ENCODE measurements around the gene METRNL. TPM values are rescaled to one million over a fixed set of nuclear protein-coding genes. Genes with fewer than 3 reads are reported as not detected.
A peak's percentile ranks its signal among the peaks of the same experiment; 100 is the strongest.

Gene METRNL
- total RNA-seq, 1 donor from 2014 or later: 76.2 TPM

GRCh38 chr17:83088909-83089308 is 9.5 kb downstream of the METRNL start:
- no peak for TF ChIP-seq CTCF (conservative IDR thresholded peaks at IDR 0.05)
- Mint-ChIP-seq H3K4me3 (peak overlapping the region; percentile 89), H3K27me3 (peaks cover 2% of the 10 kb centered on the region), H3K36me3 (peaks cover 16% of the 10 kb centered on the region), H3K27ac (peak overlapping the region; percentile 99), H3K4me1 (ENCODE audit: unreplicated experiment) (peaks cover 33% of the 10 kb centered on the region), H3K9me3 (no peaks in the 10 kb centered on the region)
- DNase-seq (ENCODE audit: extremely low spot score, unreplicated experiment): no peak

- H3K4me3 Mint-ChIP-seq: peak overlapping the region; percentile 89
- TF ChIP-seq CTCF (conservative IDR thresholded peaks at IDR 0.05): no peak
- H3K27me3 Mint-ChIP-seq: peaks cover 2% of the 10 kb centered on the region
- H3K27ac Mint-ChIP-seq: peak overlapping the region; percentile 99
- H3K4me1 Mint-ChIP-seq (ENCODE audit: unreplicated experiment): peaks cover 28% of the 10 kb centered on the region
- peaks cover 16% of the 10 kb centered on the region for H3K36me3 Mint-ChIP-seq
- no peak for DNase-seq (ENCODE audit: extremely low spot score, unreplicated experiment)
- H3K9me3 Mint-ChIP-seq: no peaks in the 10 kb centered on the region
Measured at GRCh38 chr17:83089328-83090132, 10.1 kb downstream of the METRNL start.

- no peak for DNase-seq (ENCODE audit: extremely low spot score, unreplicated experiment)
- TF ChIP-seq CTCF (conservative IDR thresholded peaks at IDR 0.05): no peak
- Mint-ChIP-seq H3K27ac (peak overlapping the region; percentile 63), H3K36me3 (peaks cover 16% of the 10 kb centered on the region), H3K4me3 (peak overlapping the region; percentile 72), H3K4me1 (ENCODE audit: unreplicated experiment) (peaks cover 27% of the 10 kb centered on the region), H3K27me3 (peaks cover 2% of the 10 kb centered on the region), H3K9me3 (no peaks in the 10 kb centered on the region)
Measured at GRCh38 chr17:83090444-83091256, 11.2 kb downstream of the METRNL start.

GRCh38 chr17:83091257-83092141 is 12.1 kb downstream of the METRNL start:
- Mint-ChIP-seq H3K27ac (peak overlapping the region; percentile 95), H3K9me3 (no peaks in the 10 kb centered on the region), H3K4me3 (peak overlapping the region; percentile 77), H3K27me3 (peaks cover 2% of the 10 kb centered on the region), H3K36me3 (peaks cover 11% of the 10 kb centered on the region), H3K4me1 (ENCODE audit: unreplicated experiment) (peaks cover 19% of the 10 kb centered on the region)
- TF ChIP-seq CTCF (conservative IDR thresholded peaks at IDR 0.05): no peak
- no peak for DNase-seq (ENCODE audit: extremely low spot score, unreplicated experiment)

- Mint-ChIP-seq H3K27ac (peak overlapping the region; percentile 95), H3K27me3 (peaks cover 2% of the 10 kb centered on the region), H3K4me1 (ENCODE audit: unreplicated experiment) (peaks cover 19% of the 10 kb centered on the region), H3K9me3 (no peaks in the 10 kb centered on the region), H3K4me3 (peak overlapping the region; percentile 77), H3K36me3 (peaks cover 9% of the 10 kb centered on the region)
- no peak for DNase-seq (ENCODE audit: extremely low spot score, unreplicated experiment)
- TF ChIP-seq CTCF (conservative IDR thresholded peaks at IDR 0.05): no peak
Measured at GRCh38 chr17:83092186-83092585, 12.8 kb downstream of the METRNL start.
